CD4-positive, alpha-beta T cell treated with Interleukin-6 at 100 ng/mL for 8 hours (primary cell): ENCODE measurements around the gene SYT3.
"Not testable (repeated sequence)": the region's sequence is repeated elsewhere in the genome, so short reads cannot be mapped to it uniquely, and the experiment has no call there.

Source experiments
- DNase-seq: peaks from one replicate; pipeline ENCODE4 v3.0.0-alpha.2; 2020; ENCODE audit warnings: mixed read lengths, low spot score

SYT3 gene

GRCh38 chr19:50636317-50637085 is 3.2 kb downstream of the SYT3 start:
- no peak for DNase-seq

DNA sequence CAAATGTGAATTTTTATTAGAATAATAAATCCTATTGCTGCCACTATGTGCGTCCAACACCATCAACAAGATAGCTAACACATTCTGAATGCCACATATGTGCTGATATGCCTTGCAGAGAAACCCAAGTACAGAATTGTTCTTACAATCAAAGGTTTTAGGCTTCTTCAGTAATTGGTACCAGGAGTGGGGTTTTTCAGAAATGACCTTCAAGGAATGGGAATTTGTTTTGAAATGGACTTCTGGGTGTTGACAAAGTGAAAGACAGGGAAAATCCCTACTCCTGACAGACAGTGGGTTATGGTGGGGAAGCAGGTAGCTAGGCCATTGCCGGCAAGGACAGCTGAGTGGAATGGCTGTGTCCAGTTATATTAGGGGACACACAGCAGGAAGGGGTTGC is 5.7 kb downstream of the SYT3 start:
- DNase-seq = no peak

DNA sequence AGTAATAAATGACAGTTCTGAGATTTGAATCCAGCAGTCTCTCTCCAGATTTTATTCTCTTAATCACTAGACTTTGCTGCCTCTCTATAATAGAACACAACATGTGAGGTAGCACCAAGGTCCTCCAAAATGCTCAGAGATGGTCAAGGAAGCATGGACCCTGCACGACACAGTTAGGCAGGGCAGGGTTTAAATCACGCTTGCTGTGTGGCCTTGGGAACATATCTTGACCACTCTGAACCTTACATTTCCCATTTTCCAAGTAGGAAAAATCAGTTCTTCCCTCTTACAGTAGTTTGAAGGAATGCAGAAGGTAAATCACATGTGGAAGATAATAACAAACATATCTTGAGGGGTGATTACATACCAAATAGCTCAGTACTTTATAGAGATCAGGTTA is 6.3 kb downstream of the SYT3 start:
- no peak for DNase-seq

GRCh38 chr19:50632151-50632835 is 7.4 kb downstream of the SYT3 start:
- DNase-seq = no peak

GRCh38 chr19:50629801-50630200 is 9.9 kb downstream of the SYT3 start:
- no peak for DNase-seq

GRCh38 chr19:50629194-50629593 is 10.5 kb downstream of the SYT3 start:
- no peak for DNase-seq

GRCh38 chr19:50628551-50628950 is 11.1 kb downstream of the SYT3 start:
- no peak for DNase-seq

- DNase-seq = no peak
Observed at GRCh38 chr19:50628146-50628545, 11.5 kb downstream of the SYT3 start.

GRCh38 chr19:50626795-50627194 is 12.9 kb downstream of the SYT3 start:
- DNase-seq = no peak

GRCh38 chr19:50626011-50626410 is 13.7 kb downstream of the SYT3 start:
- no peak for DNase-seq

DNA sequence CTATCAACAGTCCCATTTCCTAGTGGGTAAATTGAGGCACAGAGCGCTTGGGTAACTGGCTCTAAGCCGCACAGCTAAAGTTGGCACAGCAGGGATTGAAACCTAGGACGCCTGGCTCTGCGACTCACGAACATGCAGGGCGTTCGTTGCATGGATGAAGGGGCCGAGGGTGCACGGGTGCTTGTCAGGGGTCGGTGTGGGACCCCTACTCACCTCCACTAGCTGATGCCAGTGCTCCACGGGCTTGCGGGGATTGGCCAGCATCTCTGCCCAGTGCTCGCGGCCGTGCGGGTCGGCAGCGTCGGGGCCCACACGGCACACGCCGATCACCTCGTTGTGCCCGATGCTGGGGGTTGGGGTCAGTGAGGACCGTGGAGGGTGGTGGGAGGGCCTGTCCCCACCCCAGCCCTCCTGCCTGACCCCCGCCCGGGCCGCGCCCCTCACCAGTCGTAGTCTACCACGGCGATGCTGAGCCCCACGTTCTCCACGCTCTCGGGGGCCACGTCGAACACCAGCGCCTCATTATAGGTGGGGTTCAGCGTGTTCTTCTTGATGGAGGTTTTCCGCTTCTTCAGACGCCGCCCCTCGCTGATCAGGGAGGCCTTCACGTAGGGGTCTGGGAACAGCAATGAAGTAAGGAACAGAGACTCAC is 14.6 kb downstream of the SYT3 start:
- DNase-seq = no peak

DNA sequence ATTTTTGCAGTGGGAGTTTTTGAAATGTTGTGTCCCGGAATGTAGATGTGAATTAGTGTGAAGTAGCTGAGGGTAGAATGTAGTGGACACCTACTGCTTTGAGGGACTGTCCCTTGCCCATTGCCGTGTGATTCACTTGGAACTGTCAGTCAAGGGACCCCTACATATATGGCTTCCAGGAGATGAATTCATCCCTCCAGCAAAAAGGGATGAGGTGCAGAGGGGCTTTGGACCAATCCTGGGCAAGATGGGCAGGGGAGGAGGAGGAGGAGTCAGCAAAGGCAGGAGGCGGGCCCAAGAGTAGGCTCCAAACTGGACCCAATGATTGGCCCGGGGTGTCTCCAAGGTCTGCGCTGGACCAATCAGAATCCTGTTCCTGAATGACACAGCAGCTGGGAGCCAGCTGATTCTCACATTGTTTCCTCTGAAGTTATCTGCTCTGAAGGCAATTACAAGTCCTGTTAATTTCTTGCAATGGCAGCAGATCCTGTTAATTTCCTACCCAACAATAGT is 19.2 kb downstream of the SYT3 start:
- not testable (repeated sequence) for DNase-seq

GRCh38 chr19:50619184-50619583 is 20.5 kb downstream of the SYT3 start:
- not testable (repeated sequence) for DNase-seq

DNA sequence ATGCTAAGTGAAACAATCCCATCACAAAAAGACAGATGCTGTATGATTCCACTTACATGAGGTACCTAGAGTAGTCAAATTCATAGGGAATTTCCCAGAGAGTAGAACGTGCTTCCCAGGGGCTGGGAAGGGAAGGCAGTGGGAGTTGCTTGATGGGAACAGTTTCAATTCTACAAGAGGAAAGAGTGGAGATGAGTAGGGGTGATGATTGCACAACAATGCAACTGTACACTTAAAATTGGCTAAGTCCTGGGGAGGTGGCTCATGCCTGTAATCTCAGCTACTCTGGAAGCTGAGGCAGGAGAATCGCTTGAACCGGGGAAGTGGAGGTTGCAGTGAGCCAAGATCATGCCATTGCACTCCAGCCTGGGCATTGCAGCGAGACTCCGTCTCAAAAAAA is 21.3 kb downstream of the SYT3 start:
- DNase-seq = not testable (repeated sequence)

- not testable (repeated sequence) for DNase-seq
Observed at GRCh38 chr19:50612504-50613404, 26.9 kb downstream of the SYT3 start.

DNA sequence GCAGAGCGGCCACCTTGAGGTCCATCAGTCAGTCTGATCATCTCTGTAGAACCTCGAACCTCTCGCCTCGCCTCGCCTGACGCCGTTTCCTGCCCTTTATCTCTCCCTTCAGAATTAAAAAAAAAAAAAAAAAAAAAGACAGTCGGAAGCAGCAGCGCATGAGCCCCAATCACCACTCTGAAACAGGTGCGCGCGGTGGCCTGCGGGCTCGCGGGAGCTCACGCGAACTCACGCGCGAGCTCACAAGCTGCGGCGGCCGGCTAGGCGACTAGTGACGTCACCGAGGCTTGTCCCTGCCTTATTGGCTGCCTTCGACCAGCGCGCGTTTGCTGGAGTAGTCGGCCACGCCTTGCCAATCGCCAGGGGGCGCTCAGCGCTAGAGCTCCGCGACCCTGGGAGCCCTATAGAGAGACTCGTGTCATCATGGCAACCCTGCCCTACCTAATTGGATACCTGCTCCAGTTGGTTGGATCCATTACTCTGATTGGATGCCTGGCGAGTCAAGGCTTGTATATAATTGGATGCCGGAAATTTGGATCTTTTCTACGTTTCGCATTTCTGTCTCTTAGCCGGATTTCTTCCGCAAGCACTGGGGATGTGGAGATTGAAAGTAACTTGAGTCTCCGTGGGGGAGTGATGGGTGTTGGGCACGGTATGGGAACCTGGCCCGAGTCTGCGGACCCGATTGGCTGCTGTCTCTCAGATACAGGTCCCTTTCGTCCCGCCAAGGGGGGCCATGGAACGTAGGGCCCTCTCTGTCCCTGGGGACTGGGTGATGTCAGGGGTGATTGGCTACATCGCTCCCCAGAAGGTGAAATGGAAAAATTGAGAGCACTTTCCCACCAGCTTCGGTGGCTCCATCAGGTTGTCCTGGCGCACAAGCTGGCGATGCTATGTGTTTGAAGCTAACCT is 31.6 kb downstream of the SYT3 start:
- peak; percentile 36 for DNase-seq

DNA sequence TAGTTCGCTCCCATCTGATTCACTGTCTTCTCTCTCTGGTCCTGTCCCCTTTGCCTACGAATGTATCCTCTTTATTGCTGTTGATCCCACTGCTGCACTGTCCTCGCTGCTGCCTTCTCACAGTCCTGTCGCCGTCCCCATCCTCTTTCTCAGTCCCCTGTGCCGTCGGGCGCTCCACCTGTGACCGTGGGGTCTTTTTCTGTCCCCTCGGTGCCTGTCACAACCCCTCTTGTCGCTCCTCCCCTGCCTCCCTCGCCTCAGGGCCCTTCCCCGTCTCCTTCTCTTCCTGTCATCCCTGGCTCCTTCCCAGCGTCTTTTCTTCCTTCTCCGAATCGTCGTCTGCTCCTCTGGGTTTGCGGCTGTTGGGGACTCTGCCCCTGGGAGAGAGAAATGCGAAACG is 32.3 kb downstream of the SYT3 start:
- DNase-seq = no peak

- not testable (repeated sequence) for DNase-seq
Observed at GRCh38 chr19:50606059-50606836, 33.4 kb downstream of the SYT3 start.

GRCh38 chr19:50604264-50605073 is 35.2 kb downstream of the SYT3 start:
- not testable (repeated sequence) for DNase-seq
